ENCODE data around the gene DOC2B.

Gene DOC2B

GRCh38 chr17:182050-182751 lies 751 bp upstream of the DOC2B start:
- no peak for TF ChIP-seq CTCF (IDR thresholded peaks at IDR 0.05; ENCODE audit: insufficient read depth, low read length, missing control alignments)
- H3K4me3 ChIP-seq (ENCODE audit: low read depth, low read length) = no peak overlapping the region; the same call in 1 of the 2 replicates
- CTCF ChIA-PET = interaction anchor here (1.3 kb wide), 1 partner anchor 204 kb away, joined by 3 read pairs; no protein-coding TSS in a partner anchor
- POLR2A ChIA-PET = no interaction called here
- DNase-seq (ENCODE audit: low read depth, low spot score) = no peak

- ChIA-PET CTCF (no interaction called here), POLR2A (no interaction called here)
- H3K4me3 ChIP-seq (ENCODE audit: low read depth, low read length) = no peak overlapping the region
- TF ChIP-seq CTCF (IDR thresholded peaks at IDR 0.05; ENCODE audit: insufficient read depth, low read length, missing control alignments) = no peak
- DNase-seq (ENCODE audit: low read depth, low spot score) = no peak
These were observed 837 bp downstream of the DOC2B start for GRCh38 chr17:180381-181244.

GRCh38 chr17:179781-180380 lies 1.6 kb downstream of the DOC2B start:
- no peak for DNase-seq (ENCODE audit: low read depth, low spot score)
- ChIA-PET CTCF (interaction anchor here (0.7 kb wide), 1 partner anchor 15 kb away, joined by 4 read pairs; no protein-coding TSS in a partner anchor), POLR2A (no interaction called here)
- no peak for TF ChIP-seq CTCF (IDR thresholded peaks at IDR 0.05; ENCODE audit: insufficient read depth, low read length, missing control alignments)
- no peak overlapping the region for H3K4me3 ChIP-seq (ENCODE audit: low read depth, low read length)

GRCh38 chr17:179066-179432 lies 2.4 kb downstream of the DOC2B start:
- H3K4me3 ChIP-seq (ENCODE audit: low read depth, low read length) = no peak overlapping the region
- no peak for DNase-seq (ENCODE audit: low read depth, low spot score)
- no peak for TF ChIP-seq CTCF (IDR thresholded peaks at IDR 0.05; ENCODE audit: insufficient read depth, low read length, missing control alignments)
- ChIA-PET POLR2A (no interaction called here), CTCF (interaction anchor here (0.6 to 0.7 kb wide), 2 partner anchors 14 to 181 kb away, joined by 3 to 4 read pairs; no protein-coding TSS in a partner anchor)

GRCh38 chr17:178292-179065 lies 3.0 kb downstream of the DOC2B start:
- H3K4me3 ChIP-seq (ENCODE audit: low read depth, low read length) = no peak overlapping the region
- no peak for TF ChIP-seq CTCF (IDR thresholded peaks at IDR 0.05; ENCODE audit: insufficient read depth, low read length, missing control alignments)
- no peak for DNase-seq (ENCODE audit: low read depth, low spot score)
- ChIA-PET POLR2A (no interaction called here), CTCF (interaction anchor here (0.6 kb wide), 1 partner anchor 182 kb away, joined by 3 read pairs; no protein-coding TSS in a partner anchor)

Data from AG04449 (cell line).